HepG2 (cell line): ENCODE measurements around the gene ALG9. TPM values are rescaled to one million over a fixed set of nuclear protein-coding genes. Genes with fewer than 3 reads are reported as not detected.

Experiments
- ATRX ChIP-seq: sonication (generic); formaldehyde crosslinking; IDR thresholded peaks from 2 replicates; pipeline ENCODE4 v1.4.0; 2020; ENCODE audit warnings: missing genetic modification reagents, borderline replicate concordance
- EP300 ChIP-seq, 3 experiments: sonication (generic) in 1 of 3; formaldehyde crosslinking in 1 of 3; IDR thresholded peaks; 2 replicates each; pipeline versions ENCODE4 v1.5.1 to v1.6.1; 2011 to 2020; ENCODE audit warnings: low read depth in 2 of 3, low read length in 2 of 3, borderline replicate concordance in 1 of 3, improper control_type of control experiment in 1 of 3, mild to moderate bottlenecking in 1 of 3, missing genetic modification reagents in 1 of 3, moderate library complexity in 1 of 3
- FOXP1 ChIP-seq, 2 experiments: fragments of 450-650 bp in 1 of 2; IDR thresholded peaks; 2 replicates each; pipeline ENCODE4 v1.6.1; 2017 to 2018; ENCODE audit warnings: antibody characterized with exemption in 1 of 2
- HNRNPH1 ChIP-seq: fragments of 200-400 bp; formaldehyde crosslinking; optimal IDR thresholded peaks from 2 replicates; pipeline ENCODE3; 2017; ENCODE audit warnings: mild to moderate bottlenecking, low read depth, low read length
- MBNL3 ChIP-seq: fragments of 250-450 bp; sonication (Bioruptor Pico); conservative IDR thresholded peaks from 2 replicates; pipeline ENCODE4 v1.8.0; 2022; ENCODE audit warnings: mild to moderate bottlenecking, inconsistent platforms
- NFE2L2 ChIP-seq: fragments of 150-350 bp; IDR thresholded peaks from 2 replicates; pipeline ENCODE4 v1.6.1; 2014; ENCODE audit warnings: low read length
- NFYC ChIP-seq: IDR thresholded peaks from 2 replicates; pipeline ENCODE4 v1.6.1; 2016; ENCODE audit warnings: missing genetic modification reagents, missing compliant biosample characterization
- RAD51 ChIP-seq: fragments of 450-650 bp; IDR thresholded peaks from 2 replicates; pipeline ENCODE4 v1.6.1; 2016; ENCODE audit warnings: borderline replicate concordance
- SATB2 ChIP-seq: sonication (generic); formaldehyde crosslinking; IDR thresholded peaks from 2 replicates; pipeline ENCODE4 v1.5.0; 2020; ENCODE audit warnings: missing genetic modification reagents
- SOX13 ChIP-seq, 3 experiments: fragments of 450-650 bp in 1 of 3; sonication (generic) in 1 of 3; formaldehyde crosslinking in 1 of 3; IDR thresholded peaks in 2 of 3; conservative IDR thresholded peaks in 1 of 3; 2 replicates each; pipeline versions ENCODE4 v1.5.0 to v1.6.1; 2016 to 2020; ENCODE audit warnings: antibody characterized with exemption in 1 of 3, mild to moderate bottlenecking in 1 of 3, missing compliant biosample characterization in 1 of 3, missing genetic modification reagents in 1 of 3, moderate library complexity in 1 of 3
- TP53 ChIP-seq: sonication (generic); formaldehyde crosslinking; conservative IDR thresholded peaks from 2 replicates; pipeline ENCODE4 v1.4.0; 2020; ENCODE audit warnings: missing genetic modification reagents
- ZFP41 ChIP-seq: sonication (generic); formaldehyde crosslinking; IDR thresholded peaks from 2 replicates; pipeline ENCODE4 v1.4.0; 2020; ENCODE audit warnings: mild to moderate bottlenecking, missing genetic modification reagents, borderline replicate concordance
- ZNF24 ChIP-seq: fragments of 450-650 bp; IDR thresholded peaks from 2 replicates; pipeline ENCODE4 v1.6.1; 2017; ENCODE audit warnings: antibody characterized with exemption, mild to moderate bottlenecking
- ZNF660 ChIP-seq: sonication (generic); formaldehyde crosslinking; IDR thresholded peaks from 2 replicates; pipeline ENCODE4 v1.5.1; 2020; ENCODE audit warnings: mild to moderate bottlenecking, low read depth, missing genetic modification reagents, borderline replicate concordance
- ZNF816 ChIP-seq: sonication (generic); formaldehyde crosslinking; IDR thresholded peaks from 2 replicates; pipeline ENCODE4 v1.8.0; 2022; ENCODE audit warnings: missing genetic modification reagents, mild to moderate bottlenecking, borderline replicate concordance
- polyA plus RNA-seq, 8 experiments: library from polyadenylated mRNA; depleted of rRNA in 3 of 8; stranded (reverse) in 7 of 8; unstranded in 1 of 8; fragments of >200 nt; fragmentation: Illumina TruSeq in 4 of 8; extraction: Trizol in 4 of 8; gene quantifications; 2 replicates each; pipeline versions ENCODE4 v1.2.1 to v1.2.3, GENCODE V29; 2011 to 2016; ENCODE audit warnings: low read depth in 4 of 8, missing spikeins in 1 of 8, mixed read lengths in 1 of 8; ENCODE audit not compliant: insufficient read depth in 1 of 8
- total RNA-seq, 5 experiments: library from RNA; depleted of rRNA; stranded (reverse); fragments of >200 nt; fragmentation: Illumina TruSeq; extraction: Trizol; gene quantifications; 2 replicates each; pipeline ENCODE4 v1.2.3, GENCODE V29; 2016; ENCODE audit warnings: low read depth in 1 of 5
- TF ChIP-seq, protein P1 (sequence below): sonication (generic); formaldehyde crosslinking; IDR thresholded peaks from 2 replicates; pipeline ENCODE4 v1.5.1; 2020; ENCODE audit warnings: missing genetic modification reagents, mild to moderate bottlenecking, borderline replicate concordance
- TF ChIP-seq, protein P2 (sequence below): IDR thresholded peaks from 2 replicates; pipeline ENCODE4 v1.6.1; 2016; ENCODE audit warnings: low read depth, borderline replicate concordance
- TF ChIP-seq, protein P3 (sequence below): sonication (generic); formaldehyde crosslinking; IDR thresholded peaks from 2 replicates; pipeline ENCODE4 v1.4.0; 2020; ENCODE audit warnings: mild to moderate bottlenecking, low read depth, missing genetic modification reagents
- TF ChIP-seq, protein P4 (sequence below): sonication (generic); formaldehyde crosslinking; IDR thresholded peaks from 2 replicates; pipeline ENCODE4 v1.5.0; 2020; ENCODE audit warnings: missing genetic modification reagents
- TF ChIP-seq, protein P5 (sequence below): sonication (generic); formaldehyde crosslinking; IDR thresholded peaks from 2 replicates; pipeline ENCODE4 v1.4.0; 2020; ENCODE audit warnings: missing genetic modification reagents, borderline replicate concordance

ALG9 gene
- total and polyA plus RNA-seq, 2 of the 13 experiments (the other 11 are each of a cell fraction or from before 2014, with no cell fraction given), result 39.4 to 40.6 TPM

DNA sequence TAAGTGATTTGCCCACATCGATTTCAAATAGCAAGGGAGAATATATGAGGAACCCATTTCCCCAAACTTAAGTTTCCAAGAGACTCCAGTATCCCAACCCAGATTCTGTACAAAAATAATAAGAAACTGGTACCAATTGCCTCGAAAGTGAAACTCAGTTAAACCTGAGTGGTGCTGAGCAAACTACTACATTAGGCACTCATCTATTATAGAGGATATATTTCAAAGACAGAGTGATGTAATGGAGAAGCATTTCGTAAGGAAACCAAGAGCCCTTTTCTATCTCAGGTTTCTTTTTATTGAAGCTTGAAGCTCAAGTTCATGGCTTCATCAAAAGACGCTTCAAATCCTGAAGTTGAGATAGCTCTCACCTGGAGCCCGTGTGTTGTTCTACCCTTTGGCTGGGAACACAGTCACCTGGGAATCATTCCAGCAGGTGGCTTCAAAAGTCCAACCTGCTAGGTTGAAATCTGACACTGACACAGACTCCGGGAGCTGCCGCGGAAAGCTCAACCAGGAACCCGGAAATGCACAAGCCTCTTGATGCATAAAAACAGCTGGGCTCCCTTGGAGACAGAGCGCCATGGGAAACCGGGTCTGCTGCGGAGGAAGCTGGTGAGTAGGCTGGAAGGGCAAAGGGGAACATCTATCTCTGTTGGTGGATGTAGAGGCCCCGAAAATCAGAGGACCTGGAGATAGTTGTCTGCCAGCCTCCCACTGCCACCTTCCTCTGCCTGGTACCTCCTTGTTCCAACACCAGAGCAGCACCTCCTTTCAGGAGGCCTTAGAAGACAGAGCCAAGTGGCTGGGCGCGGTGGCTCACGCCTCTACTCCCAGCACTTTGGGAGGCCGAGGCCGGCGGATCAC, 47.2 kb upstream of the ALG9 start, which contains the start of gene C11orf52 (continued):
- TF ChIP-seq SOX13 (IDR thresholded peaks at IDR 0.05) (no peak), SOX13 (CRISPR knock-in tag; conservative IDR thresholded peaks at IDR 0.05 in 1 of 2, IDR thresholded peaks at IDR 0.05 in 1 of 2) (peak in 1 of 2 experiments; percentile 38; a peak in 1 of 4 replicates), ZNF816 (no peak), ATRX (no peak), ZFP41 (no peak), RAD51 (no peak), NFYC (no peak), HNRNPH1 (no peak), EP300 (IDR thresholded peaks at IDR 0.05; ENCODE audit: low read depth in 2 of 2, low read length in 2 of 2) (peak in 1 of 2 experiments; percentile 25; a peak in 2 of 4 replicates), EP300 (CRISPR knock-in tag; IDR thresholded peaks at IDR 0.05; ENCODE audit: borderline replicate concordance) (no peak), NFE2L2 (no peak), MBNL3 (CRISPR knock-in tag) (no peak), ZNF24 (no peak), SATB2 (no peak), FOXP1 (IDR thresholded peaks at IDR 0.05) (no peak), FOXP1 (CRISPR knock-in tag; IDR thresholded peaks at IDR 0.05) (no peak), ZNF660 (no peak), TP53 (CRISPR knock-in tag) (no peak)
- TF ChIP-seq, protein P1, sequence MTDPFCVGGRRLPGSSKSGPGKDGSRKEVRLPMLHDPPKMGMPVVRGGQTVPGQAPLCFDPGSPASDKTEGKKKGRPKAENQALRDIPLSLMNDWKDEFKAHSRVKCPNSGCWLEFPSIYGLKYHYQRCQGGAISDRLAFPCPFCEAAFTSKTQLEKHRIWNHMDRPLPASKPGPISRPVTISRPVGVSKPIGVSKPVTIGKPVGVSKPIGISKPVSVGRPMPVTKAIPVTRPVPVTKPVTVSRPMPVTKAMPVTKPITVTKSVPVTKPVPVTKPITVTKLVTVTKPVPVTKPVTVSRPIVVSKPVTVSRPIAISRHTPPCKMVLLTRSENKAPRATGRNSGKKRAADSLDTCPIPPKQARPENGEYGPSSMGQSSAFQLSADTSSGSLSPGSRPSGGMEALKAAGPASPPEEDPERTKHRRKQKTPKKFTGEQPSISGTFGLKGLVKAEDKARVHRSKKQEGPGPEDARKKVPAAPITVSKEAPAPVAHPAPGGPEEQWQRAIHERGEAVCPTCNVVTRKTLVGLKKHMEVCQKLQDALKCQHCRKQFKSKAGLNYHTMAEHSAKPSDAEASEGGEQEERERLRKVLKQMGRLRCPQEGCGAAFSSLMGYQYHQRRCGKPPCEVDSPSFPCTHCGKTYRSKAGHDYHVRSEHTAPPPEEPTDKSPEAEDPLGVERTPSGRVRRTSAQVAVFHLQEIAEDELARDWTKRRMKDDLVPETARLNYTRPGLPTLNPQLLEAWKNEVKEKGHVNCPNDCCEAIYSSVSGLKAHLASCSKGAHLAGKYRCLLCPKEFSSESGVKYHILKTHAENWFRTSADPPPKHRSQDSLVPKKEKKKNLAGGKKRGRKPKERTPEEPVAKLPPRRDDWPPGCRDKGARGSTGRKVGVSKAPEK (CRISPR knock-in tag), result no peak
- TF ChIP-seq, protein P2, sequence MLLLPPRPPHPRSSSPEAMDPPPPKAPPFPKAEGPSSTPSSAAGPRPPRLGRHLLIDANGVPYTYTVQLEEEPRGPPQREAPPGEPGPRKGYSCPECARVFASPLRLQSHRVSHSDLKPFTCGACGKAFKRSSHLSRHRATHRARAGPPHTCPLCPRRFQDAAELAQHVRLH (CRISPR knock-in tag), result peak; percentile 49; the same call in 1 of the 2 replicates
- TF ChIP-seq, protein P3, sequence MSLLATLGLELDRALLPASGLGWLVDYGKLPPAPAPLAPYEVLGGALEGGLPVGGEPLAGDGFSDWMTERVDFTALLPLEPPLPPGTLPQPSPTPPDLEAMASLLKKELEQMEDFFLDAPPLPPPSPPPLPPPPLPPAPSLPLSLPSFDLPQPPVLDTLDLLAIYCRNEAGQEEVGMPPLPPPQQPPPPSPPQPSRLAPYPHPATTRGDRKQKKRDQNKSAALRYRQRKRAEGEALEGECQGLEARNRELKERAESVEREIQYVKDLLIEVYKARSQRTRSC (CRISPR knock-in tag), result no peak
- TF ChIP-seq, protein P4, sequence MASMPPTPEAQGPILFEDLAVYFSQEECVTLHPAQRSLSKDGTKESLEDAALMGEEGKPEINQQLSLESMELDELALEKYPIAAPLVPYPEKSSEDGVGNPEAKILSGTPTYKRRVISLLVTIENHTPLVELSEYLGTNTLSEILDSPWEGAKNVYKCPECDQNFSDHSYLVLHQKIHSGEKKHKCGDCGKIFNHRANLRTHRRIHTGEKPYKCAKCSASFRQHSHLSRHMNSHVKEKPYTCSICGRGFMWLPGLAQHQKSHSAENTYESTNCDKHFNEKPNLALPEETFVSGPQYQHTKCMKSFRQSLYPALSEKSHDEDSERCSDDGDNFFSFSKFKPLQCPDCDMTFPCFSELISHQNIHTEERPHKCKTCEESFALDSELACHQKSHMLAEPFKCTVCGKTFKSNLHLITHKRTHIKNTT, result no peak
- TF ChIP-seq, protein P5, sequence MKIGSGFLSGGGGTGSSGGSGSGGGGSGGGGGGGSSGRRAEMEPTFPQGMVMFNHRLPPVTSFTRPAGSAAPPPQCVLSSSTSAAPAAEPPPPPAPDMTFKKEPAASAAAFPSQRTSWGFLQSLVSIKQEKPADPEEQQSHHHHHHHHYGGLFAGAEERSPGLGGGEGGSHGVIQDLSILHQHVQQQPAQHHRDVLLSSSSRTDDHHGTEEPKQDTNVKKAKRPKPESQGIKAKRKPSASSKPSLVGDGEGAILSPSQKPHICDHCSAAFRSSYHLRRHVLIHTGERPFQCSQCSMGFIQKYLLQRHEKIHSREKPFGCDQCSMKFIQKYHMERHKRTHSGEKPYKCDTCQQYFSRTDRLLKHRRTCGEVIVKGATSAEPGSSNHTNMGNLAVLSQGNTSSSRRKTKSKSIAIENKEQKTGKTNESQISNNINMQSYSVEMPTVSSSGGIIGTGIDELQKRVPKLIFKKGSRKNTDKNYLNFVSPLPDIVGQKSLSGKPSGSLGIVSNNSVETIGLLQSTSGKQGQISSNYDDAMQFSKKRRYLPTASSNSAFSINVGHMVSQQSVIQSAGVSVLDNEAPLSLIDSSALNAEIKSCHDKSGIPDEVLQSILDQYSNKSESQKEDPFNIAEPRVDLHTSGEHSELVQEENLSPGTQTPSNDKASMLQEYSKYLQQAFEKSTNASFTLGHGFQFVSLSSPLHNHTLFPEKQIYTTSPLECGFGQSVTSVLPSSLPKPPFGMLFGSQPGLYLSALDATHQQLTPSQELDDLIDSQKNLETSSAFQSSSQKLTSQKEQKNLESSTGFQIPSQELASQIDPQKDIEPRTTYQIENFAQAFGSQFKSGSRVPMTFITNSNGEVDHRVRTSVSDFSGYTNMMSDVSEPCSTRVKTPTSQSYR, result no peak
